OCI-LY3 (cell line): ENCODE results near the gene MYB.

Experiments used
- H2AFZ ChIP-seq: fragments of 200-600, 300-600 bp; shearing (Covaris generic); 2 replicates; pipeline ENCODE4 v1.6.0; 2014; ENCODE audit warnings: antibody characterized with exemption, low read depth, low read length
- H3K27ac ChIP-seq: fragments of 200-600, 300-600 bp; sonication (generic); 2 replicates; pipeline ENCODE4 v1.5.1; 2014; ENCODE audit warnings: mild to moderate bottlenecking, low read length, moderate library complexity, mixed read lengths
- H3K27me3 ChIP-seq: fragments of 200-600, 300-600 bp; sonication (generic); 2 replicates; pipeline ENCODE4 v1.6.1; 2014; ENCODE audit warnings: low read depth, low read length, mixed read lengths
- H3K36me3 ChIP-seq: fragments of 200-600, 300-600 bp; sonication (generic); replicated peaks from 2 replicates; pipeline ENCODE3; 2014; ENCODE audit warnings: low read depth, low read length, mixed read lengths
- H3K4me1 ChIP-seq: fragments of 300-600, 200-600 bp; sonication (generic); 2 replicates; pipeline ENCODE4 v1.6.1; 2014; ENCODE audit warnings: low read length, mixed read lengths
- H3K4me2 ChIP-seq: fragments of 200-600, 300-600 bp; sonication (generic); 2 replicates; pipeline ENCODE4 v1.6.1; 2014; ENCODE audit warnings: low read length, mixed read lengths
- H3K4me3 ChIP-seq: fragments of 300-600, 200-600 bp; sonication (generic); 2 replicates; pipeline ENCODE4 v1.5.1; 2014; ENCODE audit warnings: antibody characterized with exemption, mild to moderate bottlenecking, low read length, moderate library complexity
- H3K79me2 ChIP-seq: fragments of 300-600, 200-600 bp; shearing (Covaris generic); 2 replicates; pipeline ENCODE4 v1.6.1; 2014; ENCODE audit warnings: mild to moderate bottlenecking, low read length, mixed read lengths
- H3K9ac ChIP-seq: fragments of 300-600, 200-600 bp; shearing (Covaris generic); 2 replicates; pipeline ENCODE4 v1.6.0; 2014; ENCODE audit warnings: mild to moderate bottlenecking, low read length, moderate library complexity
- H3K9me3 ChIP-seq: fragments of 200-600, 300-600 bp; shearing (Covaris generic); 2 replicates; pipeline ENCODE4 v1.6.1; 2014; ENCODE audit warnings: low read length, mixed read lengths; ENCODE audit not compliant: insufficient read depth
- H4K20me1 ChIP-seq: fragments of 200-600, 300-600 bp; sonication (generic); 2 replicates; pipeline ENCODE4 v1.6.1; 2016; ENCODE audit warnings: low read length, mixed read lengths; ENCODE audit not compliant: insufficient read depth
- EZH2phosphoT487 ChIP-seq: fragments of 200-600 bp; shearing (Covaris generic); IDR thresholded peaks from 2 replicates; pipeline ENCODE4 v1.6.1; 2018; ENCODE audit warnings: antibody characterized with exemption, mixed run types, low read depth
- TF ChIP-seq, protein P1 (sequence below): fragments of 200-600, 300-600 bp; sonication (generic); IDR thresholded peaks from 2 replicates; pipeline ENCODE4 v1.5.1; 2014; ENCODE audit warnings: antibody characterized with exemption, low read length, low read depth

Gene MYB

DNA sequence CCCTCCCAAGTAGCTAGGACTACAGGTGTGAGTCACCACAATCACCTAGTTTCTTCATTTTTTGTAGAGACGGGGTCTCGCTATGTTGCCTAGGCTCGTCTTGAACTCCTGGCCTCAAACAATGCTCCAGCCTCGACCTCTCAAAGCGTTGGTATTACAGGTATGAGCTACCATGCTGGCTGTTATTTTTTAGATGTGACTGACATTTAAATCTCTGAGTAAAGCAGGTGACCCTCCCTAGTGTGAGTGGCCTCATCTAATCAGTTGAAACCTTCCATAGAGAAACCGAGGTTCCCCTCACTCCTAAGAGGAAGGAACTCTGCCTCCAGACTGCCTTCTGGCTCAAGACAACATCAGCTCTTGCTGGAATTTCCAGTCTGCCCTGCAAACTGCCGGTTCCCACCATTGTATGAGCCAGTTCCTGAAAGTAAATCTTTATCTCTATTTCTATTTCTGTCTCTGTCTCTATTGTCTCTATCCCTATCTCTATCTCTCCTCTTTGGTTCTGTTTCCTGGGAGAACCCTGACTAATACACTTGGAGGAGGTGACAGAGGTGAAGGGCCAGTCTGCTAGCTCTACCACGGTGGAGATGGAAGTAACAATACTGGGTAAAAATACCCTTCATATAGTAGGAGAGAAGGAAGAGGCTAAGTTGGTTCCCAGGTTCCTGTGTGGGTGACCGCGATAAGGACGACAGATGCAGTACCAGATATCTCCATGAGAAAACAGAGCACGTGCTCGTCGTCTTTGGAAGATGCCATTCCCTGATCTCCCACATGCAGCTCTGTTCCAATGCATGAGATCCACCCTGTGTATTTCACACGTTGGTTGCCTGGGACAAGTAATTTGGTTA lies 81.0 kb downstream of the MYB start:
- Histone ChIP-seq H3K9me3 (no peaks in the 10 kb centered on the region), H3K4me1 (peaks cover 2% of the 10 kb centered on the region; the same call in 1 of the 2 replicates), H3K79me2 (no peaks in the 10 kb centered on the region), H2AFZ (no peak overlapping the region), H3K36me3 (no peaks in the 10 kb centered on the region), H4K20me1 (no peaks in the 10 kb centered on the region), H3K4me3 (no peak overlapping the region), H3K4me2 (no peak overlapping the region), H3K27me3 (no peaks in the 10 kb centered on the region; the same call in none of the 2 replicates), H3K9ac (no peak overlapping the region), H3K27ac (no peak overlapping the region)
- TF ChIP-seq, protein P1, sequence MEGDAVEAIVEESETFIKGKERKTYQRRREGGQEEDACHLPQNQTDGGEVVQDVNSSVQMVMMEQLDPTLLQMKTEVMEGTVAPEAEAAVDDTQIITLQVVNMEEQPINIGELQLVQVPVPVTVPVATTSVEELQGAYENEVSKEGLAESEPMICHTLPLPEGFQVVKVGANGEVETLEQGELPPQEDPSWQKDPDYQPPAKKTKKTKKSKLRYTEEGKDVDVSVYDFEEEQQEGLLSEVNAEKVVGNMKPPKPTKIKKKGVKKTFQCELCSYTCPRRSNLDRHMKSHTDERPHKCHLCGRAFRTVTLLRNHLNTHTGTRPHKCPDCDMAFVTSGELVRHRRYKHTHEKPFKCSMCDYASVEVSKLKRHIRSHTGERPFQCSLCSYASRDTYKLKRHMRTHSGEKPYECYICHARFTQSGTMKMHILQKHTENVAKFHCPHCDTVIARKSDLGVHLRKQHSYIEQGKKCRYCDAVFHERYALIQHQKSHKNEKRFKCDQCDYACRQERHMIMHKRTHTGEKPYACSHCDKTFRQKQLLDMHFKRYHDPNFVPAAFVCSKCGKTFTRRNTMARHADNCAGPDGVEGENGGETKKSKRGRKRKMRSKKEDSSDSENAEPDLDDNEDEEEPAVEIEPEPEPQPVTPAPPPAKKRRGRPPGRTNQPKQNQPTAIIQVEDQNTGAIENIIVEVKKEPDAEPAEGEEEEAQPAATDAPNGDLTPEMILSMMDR: no peak
- no peak for TF ChIP-seq EZH2phosphoT487

DNA sequence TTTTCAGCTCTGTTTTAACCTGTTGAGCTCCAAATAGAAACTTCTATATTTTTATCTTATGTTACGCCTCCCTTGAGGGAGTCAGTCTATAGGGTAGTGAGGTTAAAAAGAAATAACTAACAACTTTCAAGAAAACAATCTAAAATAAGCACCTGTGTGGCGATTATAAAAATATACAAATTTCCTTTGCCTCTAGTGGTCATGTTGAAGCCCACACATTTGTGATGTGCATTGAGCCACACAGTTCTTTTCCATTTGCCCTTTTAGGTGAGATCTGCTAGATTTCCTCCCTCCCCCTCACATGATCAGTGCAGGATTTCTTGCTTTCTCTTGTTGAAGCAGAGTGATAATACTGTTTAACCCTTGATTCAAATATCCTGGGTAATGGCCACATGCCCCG lies 84.2 kb downstream of the MYB start:
- Histone ChIP-seq H3K79me2 (no peaks in the 10 kb centered on the region), H3K4me1 (no peaks in the 10 kb centered on the region), H4K20me1 (no peaks in the 10 kb centered on the region), H3K4me2 (no peak overlapping the region), H3K9ac (no peak overlapping the region), H3K36me3 (no peaks in the 10 kb centered on the region), H3K4me3 (no peak overlapping the region), H2AFZ (no peak overlapping the region), H3K27me3 (no peaks in the 10 kb centered on the region), H3K9me3 (no peaks in the 10 kb centered on the region), H3K27ac (no peak overlapping the region)
- TF ChIP-seq EZH2phosphoT487: no peak
- TF ChIP-seq, protein P1: no peak

DNA sequence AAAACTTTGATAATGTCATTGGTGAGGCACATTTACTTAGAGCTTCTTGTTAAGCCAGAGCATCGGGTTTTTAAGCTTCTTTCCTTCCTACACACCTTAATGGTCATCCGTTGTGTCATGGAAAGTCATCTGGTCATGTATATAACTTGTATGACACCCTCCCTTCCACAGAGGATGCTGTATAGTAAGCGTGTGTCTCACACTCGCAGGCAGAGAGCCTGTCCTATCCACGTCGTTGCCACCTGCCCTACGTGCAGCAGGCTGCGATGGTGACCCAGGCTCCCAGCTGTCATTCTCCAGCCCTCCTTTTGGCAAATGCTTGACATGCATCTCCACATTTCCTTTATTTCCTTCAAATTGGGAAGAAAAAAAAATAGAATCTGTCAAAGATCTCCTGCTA lies 85.6 kb downstream of the MYB start:
- no peaks in the 10 kb centered on the region for H3K27me3 ChIP-seq
- H3K4me2 ChIP-seq: no peak overlapping the region
- no peak overlapping the region for H2AFZ ChIP-seq
- H3K36me3 ChIP-seq: no peaks in the 10 kb centered on the region
- H3K27ac ChIP-seq: no peak overlapping the region
- peaks cover 5% of the 10 kb centered on the region; the same call in 1 of the 2 replicates for H3K4me1 ChIP-seq
- no peaks in the 10 kb centered on the region for H4K20me1 ChIP-seq
- TF ChIP-seq, protein P1: no peak
- no peak for TF ChIP-seq EZH2phosphoT487
- H3K79me2 ChIP-seq: no peaks in the 10 kb centered on the region
- H3K9ac ChIP-seq: no peak overlapping the region
- H3K9me3 ChIP-seq: no peaks in the 10 kb centered on the region
- no peak overlapping the region for H3K4me3 ChIP-seq

DNA sequence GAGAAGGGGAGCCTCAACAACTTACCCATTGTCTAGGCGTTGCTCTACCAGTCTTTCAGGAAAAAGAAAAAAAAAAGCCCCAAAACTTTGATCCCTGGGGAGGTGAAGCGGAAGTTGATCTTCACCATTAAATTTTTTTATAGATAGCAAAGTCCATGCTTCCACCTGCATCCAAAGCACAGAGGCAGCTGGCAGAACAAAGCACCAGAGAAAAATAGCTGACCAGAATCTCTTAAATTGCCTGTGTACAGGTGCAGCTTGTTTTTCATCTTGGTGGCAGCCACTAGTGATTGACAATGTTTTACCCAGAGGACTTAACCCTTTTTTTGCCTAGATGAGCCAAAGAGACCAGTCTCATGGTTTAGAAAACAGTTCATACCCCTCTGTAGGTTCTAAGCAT lies 86.0 kb downstream of the MYB start:
- Histone ChIP-seq H2AFZ (no peak overlapping the region), H3K27ac (no peak overlapping the region), H3K79me2 (no peaks in the 10 kb centered on the region), H3K27me3 (no peaks in the 10 kb centered on the region), H3K9me3 (no peaks in the 10 kb centered on the region), H4K20me1 (no peaks in the 10 kb centered on the region), H3K36me3 (no peaks in the 10 kb centered on the region), H3K9ac (no peak overlapping the region), H3K4me3 (no peak overlapping the region), H3K4me2 (no peak overlapping the region), H3K4me1 (peaks cover 5% of the 10 kb centered on the region; the same call in 1 of the 2 replicates)
- TF ChIP-seq EZH2phosphoT487: no peak
- TF ChIP-seq, protein P1: no peak
